Measurements from ENCODE around the gene DCBLD1. TPM values are rescaled to one million over a fixed set of nuclear protein-coding genes. Genes with fewer than 3 reads are reported as not detected.
"Not testable (repeated sequence)": the region's sequence is repeated elsewhere in the genome, so short reads cannot be mapped to it uniquely, and the experiment has no call there.

The DCBLD1 gene
- total RNA-seq, 1 donor from 2014 or later: 30.1 TPM

GRCh38 chr6:117513778-117514365 is 31.4 kb downstream of the DCBLD1 start:
- no peak for TF ChIP-seq CTCF (IDR thresholded peaks at IDR 0.05; ENCODE audit: unreplicated experiment)
- no peaks in the 10 kb centered on the region for H3K9me3 Mint-ChIP-seq
- peak overlapping the region; percentile 86 for H3K27ac Mint-ChIP-seq
- H3K27me3 Mint-ChIP-seq (ENCODE audit: low read depth): no peaks in the 10 kb centered on the region
- no peak for DNase-seq (ENCODE audit: low spot score in 2 of 2, unreplicated experiment in 2 of 2)
- H3K4me1 Mint-ChIP-seq: peaks cover 63% of the 10 kb centered on the region
- peaks cover 19% of the 10 kb centered on the region for H3K36me3 Mint-ChIP-seq
- H3K4me3 Mint-ChIP-seq: no peak overlapping the region

- peaks cover 64% of the 10 kb centered on the region for H3K4me1 Mint-ChIP-seq
- H3K27ac Mint-ChIP-seq: peak overlapping the region; percentile 86
- DNase-seq (ENCODE audit: low spot score in 2 of 2, unreplicated experiment in 2 of 2): no peak
- H3K27me3 Mint-ChIP-seq (ENCODE audit: low read depth): no peaks in the 10 kb centered on the region
- H3K9me3 Mint-ChIP-seq: no peaks in the 10 kb centered on the region
- no peak for TF ChIP-seq CTCF (IDR thresholded peaks at IDR 0.05; ENCODE audit: unreplicated experiment)
- peaks cover 16% of the 10 kb centered on the region for H3K36me3 Mint-ChIP-seq
- no peak overlapping the region for H3K4me3 Mint-ChIP-seq
These were observed 32.2 kb downstream of the DCBLD1 start for GRCh38 chr6:117514655-117515054.

GRCh38 chr6:117515326-117515725 is 32.9 kb downstream of the DCBLD1 start:
- no peak for DNase-seq (ENCODE audit: low spot score in 2 of 2, unreplicated experiment in 2 of 2)
- Mint-ChIP-seq H3K4me3 (no peak overlapping the region), H3K4me1 (peaks cover 62% of the 10 kb centered on the region), H3K27ac (peak overlapping the region; percentile 84), H3K36me3 (peaks cover 11% of the 10 kb centered on the region), H3K9me3 (no peaks in the 10 kb centered on the region), H3K27me3 (ENCODE audit: low read depth) (no peaks in the 10 kb centered on the region)
- no peak for TF ChIP-seq CTCF (IDR thresholded peaks at IDR 0.05; ENCODE audit: unreplicated experiment)

GRCh38 chr6:117517995-117518394 is 35.5 kb downstream of the DCBLD1 start:
- not testable (repeated sequence) for H3K4me3 Mint-ChIP-seq; H3K27ac Mint-ChIP-seq; H3K27me3 Mint-ChIP-seq (ENCODE audit: low read depth); H3K9me3 Mint-ChIP-seq; DNase-seq (ENCODE audit: low spot score in 2 of 2, unreplicated experiment in 2 of 2)
- H3K36me3 Mint-ChIP-seq: peaks cover 11% of the 10 kb centered on the region
- peaks cover 60% of the 10 kb centered on the region for H3K4me1 Mint-ChIP-seq

GRCh38 chr6:117518870-117519269 is 36.4 kb downstream of the DCBLD1 start:
- Mint-ChIP-seq H3K27ac (no peak overlapping the region), H3K9me3 (no peaks in the 10 kb centered on the region), H3K4me1 (peaks cover 52% of the 10 kb centered on the region), H3K36me3 (peaks cover 11% of the 10 kb centered on the region), H3K27me3 (ENCODE audit: low read depth) (no peaks in the 10 kb centered on the region), H3K4me3 (no peak overlapping the region)
- TF ChIP-seq CTCF (IDR thresholded peaks at IDR 0.05; ENCODE audit: unreplicated experiment): no peak
- no peak for DNase-seq (ENCODE audit: low spot score in 2 of 2, unreplicated experiment in 2 of 2)

GRCh38 chr6:117520603-117521395 is 38.3 kb downstream of the DCBLD1 start:
- peak overlapping the region; percentile 81 for H3K27ac Mint-ChIP-seq
- peaks cover 11% of the 10 kb centered on the region for H3K36me3 Mint-ChIP-seq
- no peaks in the 10 kb centered on the region for H3K27me3 Mint-ChIP-seq (ENCODE audit: low read depth)
- no peaks in the 10 kb centered on the region for H3K9me3 Mint-ChIP-seq
- peaks cover 36% of the 10 kb centered on the region for H3K4me1 Mint-ChIP-seq
- no peak for DNase-seq (ENCODE audit: low spot score in 2 of 2, unreplicated experiment in 2 of 2)
- TF ChIP-seq CTCF (IDR thresholded peaks at IDR 0.05; ENCODE audit: unreplicated experiment): no peak
- no peak overlapping the region for H3K4me3 Mint-ChIP-seq

Data from mesothelial cell of epicardium (in vitro differentiated cells).